Epithelial cell of esophagus (primary cell): ENCODE measurements around the gene NT5M.

ENCODE experiments used
- DNase-seq: peaks from one replicate; pipeline ENCODE4 v3.0.0; 2010; ENCODE audit warnings: low read depth
- H3K4me3 ChIP-seq: 2 replicates; pipeline ENCODE4 v1.5.1; 2011; ENCODE audit warnings: mild to moderate bottlenecking, low read length, control low read depth
- CTCF ChIP-seq: IDR thresholded peaks from 2 replicates; pipeline ENCODE4 v1.5.1; 2011; ENCODE audit warnings: low read depth, mild to moderate bottlenecking, low read length, control low read depth, inconsistent platforms; ENCODE audit not compliant: insufficient read depth; ENCODE audit errors: missing control alignments

Gene NT5M

GRCh38 chr17:17384291-17384615 lies 81.1 kb downstream of the NT5M start:
- no peak for DNase-seq
- no peak overlapping the region for H3K4me3 ChIP-seq
- no peak for TF ChIP-seq CTCF

GRCh38 chr17:17384961-17385360 lies 81.8 kb downstream of the NT5M start:
- H3K4me3 ChIP-seq = no peak overlapping the region
- TF ChIP-seq CTCF = no peak
- DNase-seq = no peak

GRCh38 chr17:17385491-17385890 lies 82.3 kb downstream of the NT5M start:
- no peak for DNase-seq
- TF ChIP-seq CTCF = no peak
- no peak overlapping the region for H3K4me3 ChIP-seq

GRCh38 chr17:17386094-17386800 lies 83.1 kb downstream of the NT5M start:
- no peak for DNase-seq
- no peak for TF ChIP-seq CTCF

GRCh38 chr17:17387017-17387497 lies 83.9 kb downstream of the NT5M start:
- no peak for TF ChIP-seq CTCF
- no peak overlapping the region for H3K4me3 ChIP-seq
- DNase-seq = peak; percentile 95

More at GRCh38 chr17:17386094-17386800, 83.1 kb downstream of the NT5M start:
- no peak overlapping the region for H3K4me3 ChIP-seq

- TF ChIP-seq CTCF = peak; percentile 63
- DNase-seq = peak; percentile 85
- H3K4me3 ChIP-seq = no peak overlapping the region
Measured at GRCh38 chr17:17387498-17388362, 84.6 kb downstream of the NT5M start.
